Erythroblast (primary cell): ENCODE results near the gene MICAL1.
A peak's percentile ranks its signal among the peaks of the same experiment; 100 is the strongest.

Experiments
- GATA1 ChIP-seq: IDR thresholded peaks from 2 replicates; pipeline ENCODE4 v1.6.1; 2011; ENCODE audit warnings: low read depth, mild to moderate bottlenecking, control low read depth, low read length, moderate library complexity
- POLR2A ChIP-seq: IDR thresholded peaks from 2 replicates; pipeline ENCODE4 v1.6.1; 2011; ENCODE audit warnings: mild to moderate bottlenecking, low read length

GRCh38 chr6:109482905-109483734 lies 27.5 kb upstream of the MICAL1 start, which contains the start of gene ZBTB24:
- TF ChIP-seq POLR2A (peak; percentile 35), GATA1 (no peak)
